Measurements from ENCODE around the gene PPP1R1B. TPM values are rescaled to one million over a fixed set of nuclear protein-coding genes. Genes with fewer than 3 reads are reported as not detected.

PPP1R1B gene
- total RNA-seq, 1 donor: 4.1 TPM

DNA sequence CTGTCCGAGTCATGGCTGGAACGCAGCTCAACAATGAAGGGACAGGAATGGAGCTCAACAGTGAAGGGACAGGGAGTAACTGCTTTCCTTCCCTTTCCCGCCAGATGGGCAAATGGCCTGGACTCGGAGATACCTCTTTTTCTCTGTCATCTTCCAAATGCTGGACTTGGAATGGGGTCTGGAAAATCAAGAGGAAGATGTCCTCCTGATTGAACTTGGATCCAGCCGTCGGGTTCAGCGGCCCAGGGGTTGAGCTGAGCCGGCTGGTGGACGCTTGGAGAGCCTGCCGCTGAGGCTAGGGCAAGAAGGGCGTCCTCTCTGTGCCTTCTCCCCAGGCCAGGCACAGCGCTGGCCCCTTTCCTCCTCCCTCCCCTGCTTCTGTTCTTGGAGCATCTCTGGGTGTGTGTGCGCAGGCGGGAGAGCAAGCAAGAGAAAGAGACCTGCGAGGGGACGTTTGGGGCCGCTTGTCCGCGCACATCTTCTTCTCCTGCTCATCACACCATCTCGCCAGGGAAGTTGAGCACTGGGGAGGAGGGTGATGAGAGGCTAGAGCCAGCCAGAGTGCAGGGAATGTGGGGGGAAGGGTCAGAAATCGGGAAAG is 25.7 kb upstream of the PPP1R1B start:
- DNase-seq (ENCODE audit: low read depth): no peak

DNA sequence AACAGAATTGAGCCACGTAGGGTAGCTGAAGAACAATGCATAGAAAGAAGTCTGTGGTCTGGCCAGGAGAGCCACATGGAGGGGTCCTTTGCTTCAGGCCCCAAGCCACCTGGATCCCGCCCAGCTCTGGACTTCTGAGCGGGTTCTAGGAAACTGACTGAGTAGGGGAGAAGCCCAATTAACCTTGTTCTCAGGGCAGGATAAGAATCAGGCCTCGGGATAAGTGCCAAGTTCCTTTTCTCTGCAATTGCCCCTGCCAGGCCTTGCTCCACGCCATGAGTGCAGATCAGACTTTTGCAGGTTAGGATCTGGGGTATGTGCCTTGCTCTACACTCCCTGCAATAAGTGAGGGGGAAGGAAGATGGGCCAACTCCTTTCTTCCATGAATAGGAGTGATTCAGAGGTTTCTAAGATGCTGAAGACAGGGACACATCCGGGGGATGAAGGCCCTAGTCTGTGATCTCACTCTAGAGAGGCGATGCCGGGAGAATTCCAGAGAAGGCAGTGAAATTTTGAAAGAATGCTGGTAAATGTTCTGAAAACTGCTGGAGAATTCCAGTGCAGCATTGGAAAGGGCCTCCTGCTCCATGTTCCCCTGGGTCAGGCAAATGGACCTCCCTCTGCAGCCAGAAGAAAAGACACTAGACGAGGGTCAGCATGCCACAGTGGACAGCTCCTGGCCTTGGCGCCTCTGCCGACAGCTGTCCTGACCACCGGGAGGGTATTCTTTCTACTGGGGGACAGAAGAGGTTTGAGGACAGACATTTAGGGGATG is 24.8 kb upstream of the PPP1R1B start:
- TF ChIP-seq, protein P1, sequence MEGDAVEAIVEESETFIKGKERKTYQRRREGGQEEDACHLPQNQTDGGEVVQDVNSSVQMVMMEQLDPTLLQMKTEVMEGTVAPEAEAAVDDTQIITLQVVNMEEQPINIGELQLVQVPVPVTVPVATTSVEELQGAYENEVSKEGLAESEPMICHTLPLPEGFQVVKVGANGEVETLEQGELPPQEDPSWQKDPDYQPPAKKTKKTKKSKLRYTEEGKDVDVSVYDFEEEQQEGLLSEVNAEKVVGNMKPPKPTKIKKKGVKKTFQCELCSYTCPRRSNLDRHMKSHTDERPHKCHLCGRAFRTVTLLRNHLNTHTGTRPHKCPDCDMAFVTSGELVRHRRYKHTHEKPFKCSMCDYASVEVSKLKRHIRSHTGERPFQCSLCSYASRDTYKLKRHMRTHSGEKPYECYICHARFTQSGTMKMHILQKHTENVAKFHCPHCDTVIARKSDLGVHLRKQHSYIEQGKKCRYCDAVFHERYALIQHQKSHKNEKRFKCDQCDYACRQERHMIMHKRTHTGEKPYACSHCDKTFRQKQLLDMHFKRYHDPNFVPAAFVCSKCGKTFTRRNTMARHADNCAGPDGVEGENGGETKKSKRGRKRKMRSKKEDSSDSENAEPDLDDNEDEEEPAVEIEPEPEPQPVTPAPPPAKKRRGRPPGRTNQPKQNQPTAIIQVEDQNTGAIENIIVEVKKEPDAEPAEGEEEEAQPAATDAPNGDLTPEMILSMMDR (IDR thresholded peaks at IDR 0.05; ENCODE audit: insufficient read depth, low read length): no peak
- no peak overlapping the region for H3K4me3 ChIP-seq (ENCODE audit: low read depth, low read length)
- DNase-seq (ENCODE audit: low read depth): no peak

More for the DNA sequence above, 25.7 kb upstream of the PPP1R1B start:
- TF ChIP-seq, protein P1 (IDR thresholded peaks at IDR 0.05; ENCODE audit: insufficient read depth, low read length): no peak
- H3K4me3 ChIP-seq (ENCODE audit: low read depth, low read length): no peak overlapping the region

DNA sequence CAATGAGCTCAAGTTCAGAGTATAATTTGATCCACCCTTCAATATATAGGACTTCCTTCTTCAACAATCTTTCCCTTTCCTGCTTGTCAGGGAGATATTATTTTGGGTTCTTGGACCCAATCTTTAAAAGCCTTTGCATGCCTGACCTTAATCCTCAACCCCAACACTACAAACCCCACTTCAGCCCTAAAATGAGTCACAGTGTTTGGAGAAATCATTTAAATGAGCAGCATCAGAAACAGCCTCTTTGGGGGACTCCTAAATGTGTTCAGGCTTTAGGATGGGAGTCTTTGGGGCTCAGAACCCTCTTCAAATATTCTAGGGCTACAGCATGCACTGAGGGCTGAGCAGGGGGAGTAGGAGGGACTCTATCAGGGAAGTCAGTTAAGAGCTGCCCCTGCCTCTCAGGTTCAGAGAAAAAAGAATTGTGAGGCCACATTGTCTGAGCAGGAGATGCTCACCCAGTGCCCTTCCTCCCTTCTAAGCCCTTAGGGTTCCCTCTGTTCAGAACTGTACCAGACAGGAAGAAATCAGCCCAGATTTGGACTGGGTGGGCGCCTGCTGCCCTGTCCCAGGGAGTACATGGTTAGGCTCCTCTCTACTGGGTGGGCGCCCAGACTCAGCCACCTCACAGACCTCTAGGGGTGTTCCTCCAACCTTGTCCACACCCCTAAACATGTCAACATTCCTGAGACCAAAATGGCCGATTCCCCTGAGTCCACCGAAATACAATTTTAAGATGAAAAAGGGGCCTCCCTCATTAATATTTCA is 24.0 kb upstream of the PPP1R1B start:
- no peak overlapping the region for H3K4me3 ChIP-seq (ENCODE audit: low read depth, low read length)
- TF ChIP-seq, protein P1 (IDR thresholded peaks at IDR 0.05; ENCODE audit: insufficient read depth, low read length): no peak
- no peak for DNase-seq (ENCODE audit: low read depth)

DNA sequence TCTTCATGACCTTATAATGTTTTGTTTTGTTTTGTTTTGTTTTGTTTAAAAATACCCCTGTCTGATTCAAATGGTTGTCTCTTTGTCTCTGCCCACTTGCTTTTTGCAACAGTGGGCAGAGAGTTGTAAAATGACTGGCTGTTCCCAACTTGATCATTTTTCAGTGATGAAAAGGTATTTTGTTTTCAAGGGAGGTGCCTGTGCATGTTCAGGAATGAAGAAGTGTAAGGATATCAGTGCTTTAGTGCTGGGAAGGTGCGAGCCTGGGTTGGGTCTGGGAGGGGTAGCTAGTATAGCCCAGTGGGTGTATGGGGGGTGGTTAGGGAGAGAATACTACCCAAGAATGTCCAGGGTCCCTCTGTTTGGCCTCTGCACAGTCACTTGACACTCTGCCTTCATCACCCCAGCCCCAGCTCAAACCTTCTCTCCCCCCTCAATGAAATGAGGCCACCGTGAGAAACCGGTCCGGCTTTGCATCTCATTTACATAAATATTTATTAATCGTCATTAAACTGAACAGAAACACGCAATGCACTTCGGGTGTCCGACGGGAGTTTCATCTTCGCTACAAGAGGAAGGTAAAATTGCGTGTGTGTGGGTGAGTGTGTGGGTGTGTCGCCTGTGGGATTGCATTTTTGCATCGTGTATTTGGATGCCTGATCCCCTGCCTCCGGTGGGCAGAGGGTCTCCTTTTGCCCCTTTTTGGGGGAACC is 23.3 kb upstream of the PPP1R1B start:
- H3K4me3 ChIP-seq (ENCODE audit: low read depth, low read length): no peak overlapping the region
- no peak for DNase-seq (ENCODE audit: low read depth)
- TF ChIP-seq, protein P1 (IDR thresholded peaks at IDR 0.05; ENCODE audit: insufficient read depth, low read length): no peak

DNA sequence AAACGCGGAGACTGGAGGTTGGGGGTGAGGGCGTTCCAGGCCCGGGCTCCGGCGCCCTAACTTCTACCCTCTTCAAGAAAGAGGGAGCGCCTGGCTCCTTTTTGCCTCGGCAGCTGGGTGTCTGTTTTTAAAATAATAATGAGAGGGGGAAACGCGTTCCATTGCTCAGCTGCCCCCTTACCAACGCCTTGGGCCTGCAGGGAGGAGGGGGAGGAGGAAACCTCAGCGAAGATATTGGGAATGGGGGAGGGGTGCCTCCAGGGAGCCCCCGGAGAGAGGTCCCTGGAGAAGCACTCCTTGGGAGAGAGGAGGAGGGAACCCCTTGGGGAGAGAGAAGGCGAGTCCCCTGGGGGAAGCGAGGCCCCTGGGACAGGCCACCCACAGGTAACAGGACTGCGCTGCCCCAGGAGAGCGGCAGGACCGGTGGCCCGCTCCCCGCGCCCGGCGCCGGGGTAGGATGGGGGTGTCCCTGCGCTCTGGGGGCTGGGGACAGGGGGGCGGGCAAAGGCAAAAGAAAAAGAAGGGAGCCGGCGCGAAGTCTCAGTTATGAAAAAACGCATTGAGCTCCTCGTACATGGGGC is 21.8 kb upstream of the PPP1R1B start:
- TF ChIP-seq, protein P1 (IDR thresholded peaks at IDR 0.05; ENCODE audit: insufficient read depth, low read length): no peak
- no peak overlapping the region for H3K4me3 ChIP-seq (ENCODE audit: low read depth, low read length)
- DNase-seq (ENCODE audit: low read depth): no peak
